GM12875 (cell line): ENCODE measurements around the gene PIN1.
"Not testable (repeated sequence)": the region's sequence is repeated elsewhere in the genome, so short reads cannot be mapped to it uniquely, and the experiment has no call there.

Source experiments
- H3K4me3 ChIP-seq: one replicate; pipeline ENCODE4 v1.5.1; 2011; ENCODE audit warnings: low read depth, low read length, control low read depth
- TF ChIP-seq, protein P1 (sequence below): IDR thresholded peaks from 2 replicates; pipeline ENCODE4 v1.5.1; 2011; ENCODE audit warnings: low read depth, mild to moderate bottlenecking, control low read depth, inconsistent platforms, low read length, moderate library complexity, borderline replicate concordance; ENCODE audit not compliant: insufficient read depth

PIN1 gene

GRCh38 chr19:9838324-9838723 is 3.2 kb downstream of the PIN1 start:
- TF ChIP-seq, protein P1, sequence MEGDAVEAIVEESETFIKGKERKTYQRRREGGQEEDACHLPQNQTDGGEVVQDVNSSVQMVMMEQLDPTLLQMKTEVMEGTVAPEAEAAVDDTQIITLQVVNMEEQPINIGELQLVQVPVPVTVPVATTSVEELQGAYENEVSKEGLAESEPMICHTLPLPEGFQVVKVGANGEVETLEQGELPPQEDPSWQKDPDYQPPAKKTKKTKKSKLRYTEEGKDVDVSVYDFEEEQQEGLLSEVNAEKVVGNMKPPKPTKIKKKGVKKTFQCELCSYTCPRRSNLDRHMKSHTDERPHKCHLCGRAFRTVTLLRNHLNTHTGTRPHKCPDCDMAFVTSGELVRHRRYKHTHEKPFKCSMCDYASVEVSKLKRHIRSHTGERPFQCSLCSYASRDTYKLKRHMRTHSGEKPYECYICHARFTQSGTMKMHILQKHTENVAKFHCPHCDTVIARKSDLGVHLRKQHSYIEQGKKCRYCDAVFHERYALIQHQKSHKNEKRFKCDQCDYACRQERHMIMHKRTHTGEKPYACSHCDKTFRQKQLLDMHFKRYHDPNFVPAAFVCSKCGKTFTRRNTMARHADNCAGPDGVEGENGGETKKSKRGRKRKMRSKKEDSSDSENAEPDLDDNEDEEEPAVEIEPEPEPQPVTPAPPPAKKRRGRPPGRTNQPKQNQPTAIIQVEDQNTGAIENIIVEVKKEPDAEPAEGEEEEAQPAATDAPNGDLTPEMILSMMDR, result no peak
- no peak overlapping the region for H3K4me3 ChIP-seq

- no peak overlapping the region for H3K4me3 ChIP-seq
- TF ChIP-seq, protein P1, result no peak
Observed at GRCh38 chr19:9839415-9839814, 4.3 kb downstream of the PIN1 start.

- H3K4me3 ChIP-seq, result no peak overlapping the region
- TF ChIP-seq, protein P1, result no peak
Observed at GRCh38 chr19:9842834-9843625, 7.9 kb downstream of the PIN1 start.

DNA sequence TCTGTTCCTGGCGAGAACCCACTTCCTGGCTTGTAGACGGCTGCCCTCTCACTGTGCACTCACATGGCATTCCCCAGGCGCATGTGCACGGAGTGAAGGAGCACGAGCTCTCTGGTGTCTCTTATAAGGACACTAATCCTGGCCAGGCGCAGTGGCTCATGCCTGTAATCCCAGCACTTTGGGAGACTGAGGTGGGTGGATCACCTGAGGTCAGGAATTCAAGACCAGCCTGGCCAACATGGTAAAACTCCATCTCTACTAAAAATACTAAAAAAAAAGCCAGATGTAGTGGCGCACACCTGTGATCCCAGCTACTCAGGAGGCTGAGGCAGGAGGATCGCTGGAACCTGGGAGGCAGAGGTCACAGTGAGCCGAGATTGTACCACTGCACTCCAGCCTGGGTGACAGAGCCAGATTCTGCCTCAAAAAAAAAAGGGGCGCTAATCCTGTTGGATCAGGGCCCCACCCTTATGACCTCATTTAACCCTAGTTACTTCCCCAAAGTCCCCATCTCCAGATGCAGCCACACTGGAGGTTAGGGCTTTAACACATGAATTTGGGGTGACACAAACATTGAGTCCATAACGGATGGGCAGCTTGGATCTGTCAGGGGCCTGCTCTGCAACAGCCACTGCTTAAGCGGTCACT is 8.6 kb downstream of the PIN1 start:
- H3K4me3 ChIP-seq, result not testable (repeated sequence)

GRCh38 chr19:9847087-9847671 is 12.1 kb downstream of the PIN1 start:
- TF ChIP-seq, protein P1, result peak; percentile 39; the same call in 1 of the 2 replicates
- H3K4me3 ChIP-seq, result no peak overlapping the region

DNA sequence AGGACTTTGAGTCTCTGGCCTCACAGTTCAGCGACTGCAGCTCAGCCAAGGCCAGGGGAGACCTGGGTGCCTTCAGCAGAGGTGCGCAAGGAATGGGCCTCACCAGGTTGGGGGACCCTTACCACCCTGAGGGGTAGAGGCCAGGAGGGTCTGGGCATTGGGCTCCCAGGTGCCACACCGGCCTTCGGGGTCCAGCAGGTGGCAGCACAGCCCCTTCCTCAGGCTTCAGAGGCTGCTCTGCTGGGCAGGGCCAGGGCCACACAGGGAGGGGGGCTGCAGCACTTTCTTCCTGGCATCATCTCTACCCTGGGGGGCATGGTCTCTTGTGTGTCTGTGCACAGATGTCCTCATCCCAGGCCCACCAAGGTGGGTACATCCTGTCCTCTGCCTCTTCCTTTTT is 12.9 kb downstream of the PIN1 start:
- H3K4me3 ChIP-seq, result no peak overlapping the region
- TF ChIP-seq, protein P1, result peak; percentile 57

DNA sequence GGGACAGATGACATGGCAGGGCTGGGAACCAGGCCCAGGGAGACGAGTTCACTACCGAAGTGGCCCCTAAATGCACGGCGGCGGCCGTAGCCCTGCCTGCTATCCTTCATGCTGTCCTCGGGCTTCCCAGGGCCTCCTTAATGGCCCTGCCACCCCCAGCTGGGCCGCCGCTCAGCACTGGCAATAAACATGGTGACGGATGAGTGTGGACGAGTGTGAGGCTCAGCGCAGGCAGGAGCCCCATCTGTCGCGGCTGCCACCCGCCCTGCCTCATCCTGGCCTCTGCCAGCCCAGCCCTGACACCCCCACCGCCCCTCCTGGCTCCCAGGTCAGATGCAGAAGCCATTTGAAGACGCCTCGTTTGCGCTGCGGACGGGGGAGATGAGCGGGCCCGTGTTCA is 13.6 kb downstream of the PIN1 start:
- TF ChIP-seq, protein P1, result no peak
- H3K4me3 ChIP-seq, result no peak overlapping the region
